Stimulated activated CD4-positive, alpha-beta T cell treated with anti-CD3 and anti-CD28 coated beads, TNF-alpha, amount 100 ng/mL, for 1 hour (primary cell): Measurements from ENCODE around the gene TECPR1.

ENCODE experiments used
- DNase-seq, 3 donors: peaks; one replicate each; pipeline ENCODE4 v3.0.0-alpha.2; 2020; ENCODE audit warnings: low read depth in 3 of 3, low spot score in 1 of 3

TECPR1 gene

GRCh38 chr7:98251601-98252424, at the start of gene TECPR1:
Gene TECPR1 (minus strand): TSS chr7:98252232. CDS start chr7:98246146, 6,086 bp downstream.
- DNase-seq = peak; percentile 59 to 71 (median 68)

GRCh38 chr7:98300595-98301372, 48.8 kb upstream of the TECPR1 start:
- no peak for DNase-seq

- DNase-seq = no peak
These were observed 45.7 kb upstream of the TECPR1 start for GRCh38 chr7:98297626-98298286.

GRCh38 chr7:98296833-98297232, 44.8 kb upstream of the TECPR1 start:
- DNase-seq = no peak

- no peak for DNase-seq
These were observed 43.6 kb upstream of the TECPR1 start for GRCh38 chr7:98295467-98296192.

GRCh38 chr7:98294798-98295382, 42.9 kb upstream of the TECPR1 start:
- no peak for DNase-seq

- DNase-seq = no peak
These were observed 42.3 kb upstream of the TECPR1 start for GRCh38 chr7:98294326-98294725.

GRCh38 chr7:98293746-98294145, 41.7 kb upstream of the TECPR1 start:
- no peak for DNase-seq

GRCh38 chr7:98293265-98293664, 41.2 kb upstream of the TECPR1 start:
- DNase-seq = no peak

- no peak for DNase-seq
These were observed 39.7 kb upstream of the TECPR1 start for GRCh38 chr7:98291717-98292116.

- no peak for DNase-seq
These were observed 37.4 kb upstream of the TECPR1 start for GRCh38 chr7:98289333-98289875.

GRCh38 chr7:98288064-98288823, 36.2 kb upstream of the TECPR1 start:
- no peak for DNase-seq

- no peak for DNase-seq
These were observed 35.5 kb upstream of the TECPR1 start for GRCh38 chr7:98287486-98287959.

GRCh38 chr7:98286701-98287485, 34.9 kb upstream of the TECPR1 start:
- DNase-seq = no peak

GRCh38 chr7:98286093-98286539, 34.1 kb upstream of the TECPR1 start:
- DNase-seq = no peak

- DNase-seq = no peak
These were observed 33.4 kb upstream of the TECPR1 start for GRCh38 chr7:98285157-98286092.

GRCh38 chr7:98284335-98285036, 32.5 kb upstream of the TECPR1 start:
- DNase-seq = no peak
